ENCODE measurements around the gene RANBP2. TPM values are rescaled to one million over a fixed set of nuclear protein-coding genes. Genes with fewer than 3 reads are reported as not detected.
"Not testable (repeated sequence)": the region's sequence is repeated elsewhere in the genome, so short reads cannot be mapped to it uniquely, and the experiment has no call there.

Gene RANBP2
- total RNA-seq (2014; rRNA removed; shearing (Covaris generic)): 27.2 and 46.8 TPM in 2 replicates

DNA sequence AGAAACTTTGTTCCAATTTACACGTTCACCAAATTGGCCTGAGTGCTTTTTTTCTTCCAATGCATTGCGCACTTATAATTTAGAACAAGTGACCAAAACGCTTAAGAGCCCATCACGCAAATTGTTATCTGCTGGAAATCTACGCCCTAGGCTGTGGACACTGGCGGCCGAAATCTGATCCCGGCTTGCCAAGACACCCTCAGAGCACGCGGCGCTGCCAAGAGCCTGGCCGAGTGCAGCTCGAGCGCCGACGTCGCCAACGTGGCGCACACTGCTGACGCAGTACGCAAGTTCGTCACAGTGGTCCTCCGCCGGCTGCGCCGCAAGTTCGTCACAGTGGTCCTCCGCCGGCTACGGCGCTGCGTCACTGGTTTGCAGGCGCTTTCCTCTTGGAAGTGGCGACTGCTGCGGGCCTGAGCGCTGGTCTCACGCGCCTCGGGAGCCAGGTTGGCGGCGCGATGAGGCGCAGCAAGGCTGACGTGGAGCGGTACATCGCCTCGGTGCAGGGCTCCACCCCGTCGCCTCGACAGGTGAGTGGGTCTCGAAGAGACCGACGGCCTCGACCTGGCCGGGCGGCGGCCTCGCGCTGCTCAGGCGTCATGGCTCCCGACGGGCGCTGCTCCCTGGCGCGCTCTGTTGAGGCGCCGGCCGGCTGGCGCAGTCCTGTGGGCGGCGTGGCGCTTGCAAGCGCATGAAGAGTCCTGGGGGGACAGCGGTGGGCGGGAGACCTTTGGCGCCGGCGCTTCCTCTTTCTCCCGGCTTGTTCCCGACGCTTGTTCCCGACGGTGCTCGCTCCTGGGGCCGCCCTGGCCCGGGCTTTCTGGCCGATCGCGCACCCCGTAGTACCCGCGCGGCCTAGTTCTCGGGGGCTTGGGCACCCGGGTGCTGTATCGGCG is at the start of gene RANBP2:
Gene RANBP2, plus strand, starts transcription at position 334 of the 896 bp plus-strand sequence. Its CDS starts 125 bp downstream, at position 459.
- in situ Hi-C loops (cut with HindIII; ENCODE audit: low sequenced_read_pairs): no loop called here
- DNase-seq (ENCODE audit: low spot score): peak; percentile 96

- DNase-seq (ENCODE audit: low spot score); in situ Hi-C loops (cut with HindIII; ENCODE audit: low sequenced_read_pairs): not testable (repeated sequence)
Observed at GRCh38 chr2:108670282-108670681, 49.0 kb upstream of the RANBP2 start.

DNA sequence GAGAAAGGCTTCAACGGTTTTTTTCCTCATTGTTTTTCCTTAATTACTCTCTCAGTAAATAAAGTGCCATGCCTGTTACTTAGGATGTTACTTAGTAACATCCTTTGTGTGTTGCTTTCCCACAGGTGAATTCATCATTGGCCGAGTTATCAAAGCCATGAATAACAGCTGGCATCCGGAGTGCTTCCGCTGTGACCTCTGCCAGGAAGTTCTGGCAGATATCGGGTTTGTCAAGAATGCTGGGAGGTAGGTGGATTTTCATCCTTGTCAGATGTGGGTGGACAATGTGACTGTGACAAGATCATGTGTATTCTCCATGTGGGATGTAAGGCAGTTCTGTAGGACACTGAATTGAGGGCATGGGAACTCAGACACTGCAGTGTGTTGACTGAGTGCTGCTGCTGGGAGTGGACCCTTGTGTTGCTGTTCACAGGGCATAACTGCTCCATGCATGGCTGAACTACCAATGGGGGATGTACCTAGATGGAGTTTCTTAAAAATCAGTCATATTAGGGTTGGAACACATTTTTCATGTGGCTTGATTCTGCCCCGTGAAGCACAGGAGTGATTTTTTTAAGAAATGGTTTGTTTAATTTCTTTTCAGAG is 47.0 kb upstream of the RANBP2 start:
- in situ Hi-C loops (cut with HindIII; ENCODE audit: low sequenced_read_pairs); DNase-seq (ENCODE audit: low spot score): not testable (repeated sequence)

DNA sequence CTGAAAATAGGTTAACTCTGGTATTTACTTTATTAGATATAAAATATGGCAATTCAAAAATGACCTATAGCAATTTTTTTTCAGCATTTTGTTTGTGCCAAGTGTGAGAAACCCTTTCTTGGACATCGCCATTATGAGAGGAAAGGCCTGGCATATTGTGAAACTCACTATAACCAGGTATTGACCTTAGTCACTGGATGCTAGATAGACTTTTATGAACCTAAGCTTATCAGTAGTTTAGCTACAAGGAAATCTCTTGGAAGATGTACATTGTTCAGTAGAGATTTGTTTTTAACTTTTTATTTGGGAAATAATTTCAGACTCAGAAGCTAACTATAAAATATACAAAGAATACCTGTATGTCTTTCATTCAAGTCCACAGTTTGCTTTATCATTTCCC is 42.8 kb upstream of the RANBP2 start:
- DNase-seq (ENCODE audit: low spot score); in situ Hi-C loops (cut with HindIII; ENCODE audit: low sequenced_read_pairs): not testable (repeated sequence)

DNA sequence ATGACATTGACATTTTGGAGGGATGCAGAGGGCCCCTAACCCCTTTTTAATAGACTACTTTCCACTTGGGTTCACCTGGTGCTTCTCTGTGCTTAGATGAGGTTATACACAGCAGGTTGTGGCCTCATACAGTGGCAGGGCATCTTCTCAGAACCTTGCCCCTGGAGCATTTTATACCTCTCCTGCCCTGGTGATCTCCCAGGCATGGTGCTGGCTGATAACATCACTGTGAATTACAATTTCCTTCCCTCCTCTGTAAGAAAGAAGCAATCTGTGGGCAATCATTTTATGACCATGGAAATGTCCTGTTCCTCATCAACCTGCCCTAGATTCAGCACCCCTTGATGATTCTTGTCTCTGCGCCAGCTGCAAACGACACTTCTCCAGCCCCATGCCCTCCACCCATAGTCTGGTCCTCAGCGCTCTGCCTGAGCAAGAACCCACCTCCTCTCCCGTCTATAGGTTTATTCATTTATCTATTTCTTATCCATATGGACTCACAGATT is 42.0 kb upstream of the RANBP2 start:
- in situ Hi-C loops (cut with HindIII; ENCODE audit: low sequenced_read_pairs); DNase-seq (ENCODE audit: low spot score): not testable (repeated sequence)

GRCh38 chr2:108678198-108678651 is 41.1 kb upstream of the RANBP2 start:
- in situ Hi-C loops (cut with HindIII; ENCODE audit: low sequenced_read_pairs); DNase-seq (ENCODE audit: low spot score): not testable (repeated sequence)

DNA sequence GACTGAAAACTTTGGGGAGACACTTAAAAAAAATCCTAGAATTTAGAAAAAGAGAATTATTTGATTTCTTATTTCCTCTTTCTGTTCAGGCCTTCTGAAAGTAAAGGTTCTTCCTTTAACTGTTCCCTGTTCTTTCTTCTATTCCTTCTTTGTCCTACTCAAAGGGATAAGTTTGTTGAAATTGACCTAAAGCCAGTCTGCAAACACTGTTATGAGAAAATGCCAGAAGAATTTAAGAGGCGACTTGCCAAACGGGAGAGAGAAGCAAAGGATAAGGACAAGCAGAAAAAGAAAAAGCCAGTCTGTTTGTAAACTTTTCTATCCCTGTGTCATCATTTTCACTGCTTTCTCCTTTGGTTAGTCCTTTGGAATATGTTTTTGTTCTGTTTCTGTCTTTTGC is 38.5 kb upstream of the RANBP2 start:
- DNase-seq (ENCODE audit: low spot score); in situ Hi-C loops (cut with HindIII; ENCODE audit: low sequenced_read_pairs): not testable (repeated sequence)

DNA sequence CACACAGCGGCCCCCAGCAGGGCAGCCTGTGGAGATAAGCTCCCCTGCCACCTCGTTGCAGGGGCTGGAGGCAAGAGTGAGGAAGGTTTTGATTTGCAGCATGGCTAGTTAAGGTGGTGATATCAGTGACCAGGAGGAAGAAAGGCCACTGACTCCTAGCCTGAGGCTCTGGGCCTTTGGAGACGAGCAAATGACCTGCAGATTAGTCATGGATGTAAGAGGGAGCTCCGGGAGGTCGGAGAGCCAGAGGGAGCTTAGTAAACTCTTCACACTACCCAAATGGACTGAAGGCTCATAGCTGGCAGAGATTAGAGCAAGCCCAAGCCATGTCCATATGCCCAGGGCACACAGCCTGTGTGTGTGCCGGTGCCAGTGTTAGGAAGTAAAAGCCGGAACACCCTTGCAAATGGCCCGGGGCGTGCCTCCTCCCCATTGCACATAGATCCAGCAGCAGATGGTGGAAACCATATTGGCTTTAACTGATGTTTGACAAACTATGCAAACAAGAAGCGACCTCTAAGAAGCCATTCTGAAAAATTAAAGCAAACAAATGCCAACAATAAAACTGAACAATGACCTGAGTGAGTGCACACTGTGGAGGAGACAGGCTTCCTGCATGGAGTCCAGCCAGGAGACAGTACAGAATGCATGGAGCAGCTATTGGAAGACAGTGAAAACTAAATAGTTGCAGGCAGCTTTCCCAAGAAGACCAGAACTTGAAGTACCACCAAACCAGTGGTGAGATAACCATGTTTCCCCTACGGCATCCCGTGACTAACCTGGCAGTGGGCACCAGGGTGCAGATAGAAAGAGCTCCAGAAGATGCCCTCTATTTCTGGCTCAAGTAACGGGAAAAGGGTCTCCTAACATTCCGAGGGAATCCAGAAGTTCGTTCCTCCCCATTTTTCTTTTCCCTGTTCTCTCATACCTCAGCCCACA is 30.2 kb upstream of the RANBP2 start:
- DNase-seq (ENCODE audit: low spot score); in situ Hi-C loops (cut with HindIII; ENCODE audit: low sequenced_read_pairs): not testable (repeated sequence)

DNA sequence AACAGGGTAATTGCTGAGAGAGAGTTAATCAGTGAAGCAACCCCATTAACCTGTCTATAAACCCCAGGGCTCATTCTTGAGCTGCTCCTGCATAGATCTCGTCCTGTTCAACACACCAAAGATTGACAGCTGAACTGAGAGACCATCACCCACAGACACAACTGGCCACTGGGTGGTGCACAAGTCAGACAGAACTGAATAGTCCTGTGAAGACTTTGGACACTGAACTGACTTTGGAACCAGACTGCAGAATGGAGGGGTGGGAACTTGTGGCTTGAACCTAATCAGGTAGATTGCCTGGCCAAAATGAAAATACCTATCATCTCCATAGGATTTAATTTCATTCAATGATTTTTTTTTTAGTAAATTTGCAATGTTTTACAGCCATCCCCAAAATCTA is 29.3 kb upstream of the RANBP2 start:
- in situ Hi-C loops (cut with HindIII; ENCODE audit: low sequenced_read_pairs); DNase-seq (ENCODE audit: low spot score): not testable (repeated sequence)

DNA sequence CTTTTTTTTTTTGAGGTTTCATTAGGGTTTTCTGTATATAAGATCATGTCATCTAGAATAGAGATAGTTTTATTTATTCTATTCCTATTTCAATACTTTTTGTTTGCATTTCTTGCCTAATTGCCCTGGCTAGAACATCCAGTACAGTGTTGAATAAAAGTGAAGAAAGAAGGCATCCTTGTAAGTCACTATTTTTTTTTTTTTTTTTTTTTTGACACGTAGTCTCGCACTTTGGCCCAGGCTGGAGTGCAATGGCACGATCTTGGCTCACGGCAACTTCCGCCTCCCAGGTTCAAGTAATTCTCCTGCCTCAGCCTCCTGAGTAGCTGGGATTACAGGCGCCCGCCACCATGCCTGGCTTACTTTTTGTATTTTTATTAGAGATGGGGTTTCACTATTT is 27.8 kb upstream of the RANBP2 start:
- DNase-seq (ENCODE audit: low spot score): no peak
- in situ Hi-C loops (cut with HindIII; ENCODE audit: low sequenced_read_pairs): no loop called here

DNA sequence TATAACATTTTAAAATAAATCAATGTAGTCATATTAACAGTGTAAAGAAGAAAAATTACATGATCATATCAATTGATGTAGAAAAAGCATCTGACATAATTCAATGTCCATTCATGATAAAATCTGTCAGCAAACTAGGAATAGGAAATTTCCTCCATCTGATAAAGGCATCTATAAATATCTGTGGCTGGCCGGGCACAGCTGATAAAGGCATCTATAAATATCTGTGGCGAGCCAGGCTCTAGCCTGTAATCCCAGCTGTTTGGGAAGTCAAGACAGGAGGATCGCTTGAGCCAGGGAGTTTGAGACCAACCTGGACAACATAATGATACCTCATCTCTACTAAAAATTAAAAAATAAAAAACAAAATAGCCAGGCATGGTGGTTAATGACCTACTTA is 18.1 kb upstream of the RANBP2 start:
- in situ Hi-C loops (cut with HindIII; ENCODE audit: low sequenced_read_pairs): no loop called here
- DNase-seq (ENCODE audit: low spot score): no peak

DNA sequence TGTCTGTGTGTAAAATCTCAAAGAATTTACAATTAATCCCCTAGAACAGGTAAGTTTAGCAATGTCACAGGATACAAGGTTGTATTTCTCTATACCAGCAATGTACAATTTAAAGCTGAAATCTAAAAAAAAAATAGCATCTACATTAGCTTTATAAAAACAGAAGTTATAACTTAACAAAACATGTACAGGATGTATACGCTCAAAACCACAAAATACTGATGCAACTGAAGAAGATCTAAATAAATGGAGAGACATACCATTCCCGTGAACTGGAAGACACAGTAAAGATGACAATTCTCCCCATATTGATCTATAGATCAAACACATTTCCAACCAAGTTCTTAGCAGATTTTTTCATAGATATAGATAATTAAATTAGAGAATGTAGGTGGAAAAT is 17.5 kb upstream of the RANBP2 start:
- no peak for DNase-seq (ENCODE audit: low spot score)
- in situ Hi-C loops (cut with HindIII; ENCODE audit: low sequenced_read_pairs): no loop called here

- in situ Hi-C loops (cut with HindIII; ENCODE audit: low sequenced_read_pairs): no loop called here
- no peak for DNase-seq (ENCODE audit: low spot score)
Observed at GRCh38 chr2:108704871-108705270, 14.4 kb upstream of the RANBP2 start.

DNA sequence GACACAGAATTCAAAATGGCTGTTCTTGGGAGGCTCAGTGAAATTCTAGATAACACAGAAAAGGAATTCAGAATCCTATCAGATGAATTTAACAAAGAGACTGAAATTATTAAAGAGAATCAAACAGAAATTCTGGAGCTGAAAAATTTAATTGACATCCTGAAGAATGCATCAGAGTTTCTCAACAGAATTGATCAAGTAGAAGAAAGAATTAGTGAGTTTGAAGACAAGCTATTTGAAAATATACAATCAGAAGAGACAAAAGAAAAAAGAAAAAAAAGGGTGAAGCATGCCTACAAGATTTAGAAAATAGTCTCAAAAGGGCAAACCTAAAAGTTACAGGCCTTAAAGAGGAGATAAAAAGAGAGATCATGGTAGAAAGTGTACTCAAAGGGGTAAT is 12.0 kb upstream of the RANBP2 start:
- in situ Hi-C loops (cut with HindIII; ENCODE audit: low sequenced_read_pairs): no loop called here
- no peak for DNase-seq (ENCODE audit: low spot score)

- in situ Hi-C loops (cut with HindIII; ENCODE audit: low sequenced_read_pairs); DNase-seq (ENCODE audit: low spot score): not testable (repeated sequence)
Observed at GRCh38 chr2:108716971-108717370, 2.3 kb upstream of the RANBP2 start.

- DNase-seq (ENCODE audit: low spot score); in situ Hi-C loops (cut with HindIII; ENCODE audit: low sequenced_read_pairs): not testable (repeated sequence)
Observed at GRCh38 chr2:108726048-108726447, 6.8 kb downstream of the RANBP2 start.

DNA sequence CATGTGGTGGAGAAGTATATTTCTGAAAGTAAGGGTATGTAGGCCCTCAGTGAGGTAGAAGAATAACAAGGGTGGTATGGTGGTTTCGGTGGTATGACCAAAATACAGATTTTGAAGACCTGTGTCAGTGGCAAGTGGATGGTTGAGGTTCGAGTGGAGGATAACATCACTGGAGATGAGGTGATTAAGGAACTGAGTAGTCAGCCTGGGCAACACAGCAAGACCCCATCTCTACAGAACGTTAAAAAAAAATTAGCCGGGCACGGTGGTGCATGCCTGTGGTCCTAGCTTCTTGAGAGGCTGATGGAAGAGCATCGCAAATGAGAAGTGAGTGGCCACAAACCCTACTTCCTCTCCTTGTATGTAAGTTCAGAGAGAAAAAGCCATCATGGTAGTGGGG is 15.4 kb downstream of the RANBP2 start:
- in situ Hi-C loops (cut with HindIII; ENCODE audit: low sequenced_read_pairs); DNase-seq (ENCODE audit: low spot score): not testable (repeated sequence)

- in situ Hi-C loops (cut with HindIII; ENCODE audit: low sequenced_read_pairs): not testable (repeated sequence)
Observed at GRCh38 chr2:108757973-108758372, 38.7 kb downstream of the RANBP2 start.

DNA sequence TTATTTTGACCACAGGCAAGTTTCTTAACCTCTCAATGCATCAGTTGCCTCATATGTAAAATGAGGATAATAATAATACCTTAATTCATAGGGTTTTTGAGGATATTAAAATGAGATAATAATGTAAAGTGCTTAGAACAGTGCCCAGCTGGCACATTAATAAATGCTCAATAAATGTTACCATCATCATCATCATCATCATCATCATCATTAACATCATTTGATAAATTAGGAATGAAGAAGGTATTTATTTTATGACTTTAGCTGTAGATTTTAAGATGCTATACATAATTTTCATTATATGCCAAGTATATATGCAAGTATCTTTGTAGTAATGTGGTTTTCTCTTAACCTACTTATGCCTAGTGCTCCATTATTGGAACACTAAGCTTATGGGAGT is 43.3 kb downstream of the RANBP2 start:
- DNase-seq (ENCODE audit: low spot score); in situ Hi-C loops (cut with HindIII; ENCODE audit: low sequenced_read_pairs): not testable (repeated sequence)

More at GRCh38 chr2:108757973-108758372, 38.7 kb downstream of the RANBP2 start:
- not testable (repeated sequence) for DNase-seq (ENCODE audit: low spot score)

Data from G401 (cell line).